Adipocyte (in vitro differentiated cells): ENCODE results near the gene DGKH.

ENCODE experiments used
- DNase-seq: peaks from one replicate; pipeline ENCODE4 v3.0.0-alpha.2; 2015; ENCODE audit warnings: low read depth
- H3K27me3 ChIP-seq: replicated peaks from 2 replicates; pipeline ENCODE4 v1.7.0; 2013; ENCODE audit warnings: mild to moderate bottlenecking, low read length, moderate library complexity; ENCODE audit not compliant: control insufficient read depth, insufficient read depth
- H3K36me3 ChIP-seq: 2 replicates; pipeline ENCODE4 v1.7.0; 2013; ENCODE audit warnings: low read length, mild to moderate bottlenecking, moderate library complexity; ENCODE audit not compliant: control insufficient read depth, insufficient read depth, severe bottlenecking
- H3K4me1 ChIP-seq: 2 replicates; pipeline ENCODE4 v1.7.0; 2013; ENCODE audit warnings: mild to moderate bottlenecking, low read length, moderate library complexity; ENCODE audit not compliant: control insufficient read depth, insufficient read depth
- H3K4me3 ChIP-seq: 2 replicates; pipeline ENCODE4 v1.7.0; 2013; ENCODE audit warnings: mild to moderate bottlenecking, low read length, moderate library complexity
- H3K9ac ChIP-seq: 2 replicates; pipeline ENCODE4 v1.7.0; 2013; ENCODE audit warnings: mild to moderate bottlenecking, low read length, moderate library complexity
- H3K9me3 ChIP-seq: 2 replicates; pipeline ENCODE4 v1.7.0; 2013; ENCODE audit warnings: mild to moderate bottlenecking, low read length, moderate library complexity; ENCODE audit not compliant: control insufficient read depth

DGKH gene

GRCh38 chr13:42173789-42174343, 125.4 kb downstream of the DGKH start:
- Histone ChIP-seq H3K9me3 (no peaks in the 10 kb centered on the region), H3K27me3 (no peaks in the 10 kb centered on the region), H3K36me3 (peaks cover 24% of the 10 kb centered on the region), H3K4me1 (no peaks in the 10 kb centered on the region), H3K9ac (no peak overlapping the region), H3K4me3 (no peak overlapping the region)
- no peak for DNase-seq

DNA sequence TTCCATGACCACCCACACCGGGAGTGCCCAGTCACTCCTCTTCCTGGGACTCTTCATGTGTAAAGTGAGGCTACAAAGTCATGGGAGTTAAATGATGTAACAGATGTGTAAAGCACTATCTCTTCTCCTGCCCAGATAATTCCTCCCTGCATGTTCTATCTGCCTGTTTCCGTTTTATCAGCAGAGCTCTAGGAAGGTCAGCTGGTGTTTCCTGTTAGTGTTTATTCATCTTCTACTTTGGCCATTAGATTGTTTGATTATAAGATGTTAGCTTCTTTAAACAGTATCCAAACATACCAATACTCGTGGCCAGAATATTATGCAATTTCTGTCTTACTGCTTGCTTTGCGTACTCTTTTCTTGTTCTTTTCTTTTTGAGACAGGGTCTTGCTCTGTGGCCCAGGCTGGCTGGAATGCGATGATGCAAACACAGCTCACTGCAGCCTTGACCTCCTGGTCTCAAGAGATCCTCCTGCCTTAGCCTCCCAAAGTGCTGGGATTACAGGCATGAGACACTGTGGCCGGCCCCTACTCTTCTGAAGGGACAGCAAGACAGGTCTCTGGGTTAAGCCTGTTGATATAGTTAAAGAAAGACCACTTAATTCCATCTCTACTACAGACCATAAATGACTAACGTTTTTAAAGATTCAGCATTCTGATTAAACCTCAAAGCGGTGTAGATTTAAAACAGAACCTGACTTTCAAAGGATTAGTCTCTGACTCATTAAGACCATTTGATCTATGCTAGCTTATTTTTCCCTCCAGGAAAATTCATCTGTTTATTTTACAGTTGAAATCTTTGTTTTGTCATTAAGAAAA, 126.1 kb downstream of the DGKH start:
- H3K27me3 ChIP-seq, result no peaks in the 10 kb centered on the region
- no peak overlapping the region for H3K9ac ChIP-seq
- H3K36me3 ChIP-seq, result peaks cover 18% of the 10 kb centered on the region
- H3K4me1 ChIP-seq, result no peaks in the 10 kb centered on the region
- peak; percentile 22 for DNase-seq
- no peak overlapping the region for H3K4me3 ChIP-seq
- no peaks in the 10 kb centered on the region for H3K9me3 ChIP-seq

DNA sequence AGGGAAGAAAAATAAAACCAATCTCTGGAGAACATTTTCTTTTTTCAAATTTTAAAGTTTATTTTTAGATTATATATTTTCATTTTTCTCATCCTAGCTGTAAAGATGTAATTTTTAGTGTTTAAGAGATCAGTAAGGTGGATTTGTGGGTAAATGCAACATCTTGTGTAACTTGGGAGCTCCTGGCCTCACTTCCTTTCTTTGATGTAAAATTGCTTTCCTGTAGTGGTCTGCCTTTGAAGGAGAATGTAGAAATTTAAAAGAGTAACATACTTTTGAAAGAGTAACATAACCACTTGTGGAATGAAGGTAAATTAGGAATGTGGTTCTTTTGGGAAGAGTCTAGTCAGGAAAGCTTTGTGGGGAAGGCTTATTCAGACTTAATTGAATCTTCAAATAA, 127.8 kb downstream of the DGKH start:
- H3K9ac ChIP-seq, result no peak overlapping the region
- H3K9me3 ChIP-seq, result no peaks in the 10 kb centered on the region
- peaks cover 16% of the 10 kb centered on the region for H3K36me3 ChIP-seq
- no peaks in the 10 kb centered on the region for H3K27me3 ChIP-seq
- H3K4me3 ChIP-seq, result no peak overlapping the region
- H3K4me1 ChIP-seq, result no peaks in the 10 kb centered on the region
- DNase-seq, result no peak

GRCh38 chr13:42177189-42177588, 128.7 kb downstream of the DGKH start:
- Histone ChIP-seq H3K4me1 (no peaks in the 10 kb centered on the region), H3K4me3 (no peak overlapping the region), H3K9me3 (no peaks in the 10 kb centered on the region), H3K9ac (no peak overlapping the region), H3K27me3 (no peaks in the 10 kb centered on the region), H3K36me3 (peaks cover 20% of the 10 kb centered on the region)
- no peak for DNase-seq

DNA sequence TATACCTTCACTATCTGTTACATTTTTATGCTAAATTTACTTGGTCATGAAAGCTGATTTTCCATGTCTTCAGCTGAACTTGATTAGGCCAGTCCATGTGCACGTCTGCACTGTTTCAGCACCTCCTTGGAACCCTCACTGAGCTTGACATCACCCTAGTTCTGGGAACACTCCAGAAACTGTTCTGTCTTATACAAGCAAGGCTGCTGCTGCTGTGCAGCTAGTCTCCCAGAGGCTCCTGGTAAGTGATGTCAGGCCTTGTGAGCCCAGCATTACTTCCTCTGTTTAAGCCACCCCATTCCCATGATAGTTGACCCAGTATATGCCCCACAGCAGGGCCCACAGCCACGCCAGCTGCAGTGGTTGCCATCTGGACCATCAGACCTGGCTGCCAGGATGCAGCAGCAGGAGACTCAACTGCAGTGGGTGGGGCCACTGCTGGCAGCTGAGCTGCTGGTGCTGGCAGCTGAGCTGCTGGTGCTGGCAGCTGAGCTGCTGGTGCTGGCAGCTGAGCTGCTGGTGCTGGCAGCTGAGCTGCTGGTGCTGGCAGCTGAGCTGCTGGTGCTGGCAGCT, 133.0 kb downstream of the DGKH start:
- Histone ChIP-seq H3K9ac (no peak overlapping the region), H3K4me1 (no peaks in the 10 kb centered on the region), H3K27me3 (no peaks in the 10 kb centered on the region), H3K9me3 (no peaks in the 10 kb centered on the region), H3K36me3 (peaks cover 7% of the 10 kb centered on the region), H3K4me3 (no peak overlapping the region)
- DNase-seq, result no peak

GRCh38 chr13:42189061-42189460, 140.6 kb downstream of the DGKH start:
- no peaks in the 10 kb centered on the region for H3K27me3 ChIP-seq
- H3K4me3 ChIP-seq, result no peak overlapping the region
- DNase-seq, result no peak
- H3K4me1 ChIP-seq, result no peaks in the 10 kb centered on the region
- H3K36me3 ChIP-seq, result peaks cover 42% of the 10 kb centered on the region
- no peak overlapping the region for H3K9ac ChIP-seq
- H3K9me3 ChIP-seq, result no peaks in the 10 kb centered on the region

DNA sequence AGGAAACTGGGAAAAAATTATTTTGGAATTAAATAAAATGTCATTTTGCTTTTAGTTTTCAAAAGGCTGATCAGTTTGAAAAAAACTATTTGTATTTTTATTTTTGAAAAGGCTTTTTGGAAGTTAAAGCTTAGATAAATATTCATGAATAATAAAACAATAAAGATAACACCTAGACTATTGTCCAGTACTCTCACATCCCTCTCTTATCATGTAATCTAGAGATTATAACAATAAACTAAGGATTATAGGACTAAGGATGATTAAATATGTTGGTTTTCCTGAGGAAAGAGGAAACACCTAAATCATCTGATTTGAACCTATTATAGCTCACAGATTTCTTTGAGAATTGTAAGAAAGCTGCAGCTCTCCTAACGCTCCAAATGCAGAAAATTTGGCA, 142.1 kb downstream of the DGKH start:
- H3K36me3 ChIP-seq, result peaks cover 51% of the 10 kb centered on the region
- H3K9ac ChIP-seq, result no peak overlapping the region
- no peaks in the 10 kb centered on the region for H3K4me1 ChIP-seq
- no peaks in the 10 kb centered on the region for H3K27me3 ChIP-seq
- no peaks in the 10 kb centered on the region for H3K9me3 ChIP-seq
- no peak for DNase-seq
- H3K4me3 ChIP-seq, result no peak overlapping the region

DNA sequence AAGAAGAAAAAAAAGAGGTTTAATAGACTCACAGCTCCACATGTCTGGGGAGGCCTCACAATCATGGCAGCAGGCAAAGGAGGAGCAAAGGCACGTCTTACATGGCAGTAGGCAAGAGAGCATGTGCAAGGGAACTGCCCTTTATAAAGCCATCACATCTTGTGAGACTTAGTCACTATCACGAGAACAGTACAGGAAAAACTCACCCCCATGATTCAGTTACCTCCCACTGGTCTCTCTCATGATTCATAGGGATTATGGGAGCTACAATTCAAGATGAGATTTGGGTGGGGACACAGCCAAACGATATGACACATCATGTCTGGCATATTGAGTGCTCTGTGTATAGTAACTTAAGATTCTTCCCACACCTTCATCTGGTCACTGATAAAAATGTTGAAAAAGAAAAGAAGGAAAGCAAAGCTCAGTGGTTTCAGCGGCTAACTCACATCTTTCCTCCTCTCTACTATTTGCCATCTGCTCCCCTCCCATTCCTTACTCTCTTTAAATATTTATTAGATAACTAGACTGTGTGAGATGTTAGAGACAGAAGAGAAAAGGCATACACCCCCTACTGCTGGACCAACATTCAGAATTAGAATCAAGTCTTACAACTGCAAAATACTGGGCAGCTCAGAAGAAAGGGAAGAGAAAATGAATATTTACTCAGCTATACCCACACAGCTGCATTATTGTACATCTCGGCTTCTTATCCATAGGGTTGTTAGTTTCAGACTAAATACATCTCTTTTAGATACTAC, 163.4 kb downstream of the DGKH start:
- no peak for DNase-seq
- Histone ChIP-seq H3K9me3 (peaks cover 3% of the 10 kb centered on the region), H3K4me1 (no peaks in the 10 kb centered on the region), H3K9ac (no peak overlapping the region), H3K36me3 (peaks cover 34% of the 10 kb centered on the region), H3K4me3 (no peak overlapping the region), H3K27me3 (no peaks in the 10 kb centered on the region)

DNA sequence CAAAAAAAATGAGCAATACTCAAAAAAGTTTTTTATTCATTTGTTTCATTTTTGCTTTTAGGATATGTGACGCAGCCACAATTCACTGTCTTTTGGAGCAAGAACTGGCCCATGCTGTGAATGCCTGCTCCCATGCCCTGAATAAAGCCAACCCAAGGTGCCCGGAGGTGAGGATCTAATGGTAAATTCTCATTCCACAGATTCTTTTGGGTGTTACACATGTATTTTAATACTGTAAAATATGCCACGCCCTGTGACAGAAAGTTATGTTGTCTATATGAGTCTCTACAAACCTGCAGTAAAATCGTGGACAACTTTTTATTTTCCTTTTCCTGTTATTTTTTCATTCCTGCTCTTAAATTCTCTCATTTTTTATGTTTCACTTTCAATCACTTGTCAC, 166.0 kb downstream of the DGKH start:
- no peak for DNase-seq
- no peak overlapping the region for H3K4me3 ChIP-seq
- H3K9me3 ChIP-seq, result peaks cover 3% of the 10 kb centered on the region
- H3K27me3 ChIP-seq, result no peaks in the 10 kb centered on the region
- no peaks in the 10 kb centered on the region for H3K4me1 ChIP-seq
- peaks cover 31% of the 10 kb centered on the region for H3K36me3 ChIP-seq
- no peak overlapping the region for H3K9ac ChIP-seq

DNA sequence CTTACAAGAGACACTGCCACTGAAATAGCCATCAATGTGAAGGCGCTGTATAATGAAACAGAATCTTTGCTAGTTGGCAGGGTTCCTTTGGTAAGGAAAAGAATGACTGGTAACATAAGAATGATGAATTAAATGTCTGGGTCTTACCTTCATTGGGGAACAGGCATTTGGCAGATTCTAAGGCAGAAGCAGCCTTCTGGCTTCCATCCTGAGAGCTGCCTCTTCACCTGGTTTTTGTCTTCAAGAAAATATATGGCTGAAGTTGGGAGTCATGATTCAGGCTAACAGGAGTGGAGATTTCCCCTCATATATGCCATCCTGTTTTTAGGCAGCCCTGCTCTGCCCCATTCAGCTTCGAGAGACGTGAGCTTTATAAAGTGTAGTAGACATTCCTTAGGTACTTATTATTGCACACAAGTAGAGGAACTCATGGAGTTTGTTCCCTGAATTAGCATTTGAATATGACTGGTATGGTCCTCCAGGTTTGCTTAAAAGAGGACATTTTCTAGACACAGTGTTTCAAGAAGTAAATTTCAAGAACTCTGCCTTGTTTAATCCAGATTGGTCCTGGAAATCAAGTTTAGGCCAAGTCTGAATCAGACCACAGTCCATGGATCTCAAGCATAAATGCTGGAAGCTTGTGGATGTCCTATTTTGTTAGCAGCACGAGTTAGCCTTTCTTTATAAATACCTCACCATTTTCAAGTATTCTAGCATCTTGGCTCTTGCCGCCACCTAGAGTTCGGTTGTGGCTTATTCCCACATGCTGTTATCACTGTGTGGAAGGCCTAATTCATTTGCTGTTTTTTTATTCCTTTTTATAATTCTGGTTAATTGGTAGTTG, 167.4 kb downstream of the DGKH start:
- Histone ChIP-seq H3K4me1 (no peaks in the 10 kb centered on the region), H3K9ac (no peak overlapping the region), H3K36me3 (peaks cover 28% of the 10 kb centered on the region), H3K4me3 (no peak overlapping the region), H3K27me3 (no peaks in the 10 kb centered on the region), H3K9me3 (peaks cover 3% of the 10 kb centered on the region)
- peak; percentile 56 for DNase-seq

GRCh38 chr13:42216422-42216735, 167.9 kb downstream of the DGKH start:
- Histone ChIP-seq H3K9me3 (no peaks in the 10 kb centered on the region), H3K36me3 (peaks cover 26% of the 10 kb centered on the region), H3K4me3 (no peak overlapping the region), H3K27me3 (no peaks in the 10 kb centered on the region), H3K4me1 (no peaks in the 10 kb centered on the region), H3K9ac (no peak overlapping the region)
- DNase-seq, result no peak
